Caco-2 (cell line): ENCODE data around the gene ALDH9A1. TPM values are rescaled to one million over a fixed set of nuclear protein-coding genes. Genes with fewer than 3 reads are reported as not detected.

Experiments used
- BruUV-seq: library from RNA; stranded (reverse); fragments of 400-500 nt; replicated peaks from 2 replicates; lab custom pipeline; 2021; lab: Mats Ljungman, UMichigan
- CTCF ChIA-PET: fragments of 300-600 bp; sonication (Branson Sonifier 250); formaldehyde crosslinking; loops from one replicate; lab custom pipeline; 2022; ENCODE audit warnings: antibody characterized with exemption; lab: Charles Lee
- POLR2A ChIA-PET: fragments of 300-600 bp; sonication (Branson Sonifier 250); formaldehyde crosslinking; loops from one replicate; lab custom pipeline; 2022; ENCODE audit warnings: antibody characterized with exemption; lab: Charles Lee
- DNase-seq, 2 experiments: peaks; one replicate each; pipeline versions ENCODE4 v3.0.0 to v3.0.0-alpha.2; 2020 to 2022
- H3K27me3 ChIP-seq: replicated peaks from 2 replicates; pipeline ENCODE4 v1.6.0; 2011; ENCODE audit warnings: low read length; ENCODE audit not compliant: control insufficient read depth, insufficient read depth
- H3K36me3 ChIP-seq: 2 replicates; pipeline ENCODE4 v1.5.1; 2011; ENCODE audit warnings: low read length; ENCODE audit not compliant: control insufficient read depth, insufficient read depth
- H3K4me1 ChIP-seq: fragments of 250-450 bp; sonication (Bioruptor Pico); 2 replicates; pipeline ENCODE4 v1.5.1; 2020; ENCODE audit warnings: mild to moderate bottlenecking
- H3K4me3 ChIP-seq: 2 replicates; pipeline ENCODE4 v1.5.1; 2011; ENCODE audit warnings: low read depth, mild to moderate bottlenecking, control low read depth, low read length
- H3K9me3 ChIP-seq: fragments of 250-450 bp; sonication (Bioruptor Pico); 2 replicates; pipeline ENCODE4 v1.5.1; 2020; ENCODE audit warnings: mild to moderate bottlenecking, moderate library complexity
- H3K27ac Mint-ChIP-seq: one replicate; pipeline ENCODE4 v1.8.0; 2022; ENCODE audit warnings: mixed read lengths; ENCODE audit not compliant: unreplicated experiment
- H3K27me3 Mint-ChIP-seq: one replicate; pipeline ENCODE4 v1.8.0; 2022; ENCODE audit warnings: mixed read lengths; ENCODE audit not compliant: insufficient read depth, unreplicated experiment
- H3K36me3 Mint-ChIP-seq: one replicate; pipeline ENCODE4 v1.8.0; 2022; ENCODE audit warnings: mild to moderate bottlenecking, mixed read lengths; ENCODE audit not compliant: insufficient read depth, unreplicated experiment
- H3K4me1 Mint-ChIP-seq: one replicate; pipeline ENCODE4 v1.8.0; 2022; ENCODE audit warnings: low read depth, mixed read lengths; ENCODE audit not compliant: unreplicated experiment
- H3K4me3 Mint-ChIP-seq: one replicate; pipeline ENCODE4 v1.8.0; 2022; ENCODE audit warnings: mild to moderate bottlenecking, moderate library complexity, mixed read lengths; ENCODE audit not compliant: unreplicated experiment
- H3K9me3 Mint-ChIP-seq: one replicate; pipeline ENCODE4 v1.8.0; 2022; ENCODE audit warnings: mixed read lengths; ENCODE audit not compliant: unreplicated experiment
- CTCF ChIP-seq, 2 experiments: fragments of 200-600 bp in 1 of 2; IDR thresholded peaks; 1 replicate in 1 of 2; 2 replicates in 1 of 2; pipeline versions ENCODE4 v1.5.1 to v1.8.0; 2011 to 2022; ENCODE audit warnings: antibody characterized with exemption in 1 of 2, control low read depth in 1 of 2, inconsistent platforms in 1 of 2, low read depth in 1 of 2, low read length in 1 of 2, mild to moderate bottlenecking in 1 of 2, moderate library complexity in 1 of 2; ENCODE audit not compliant: insufficient read depth in 1 of 2, severe bottlenecking in 1 of 2, unreplicated experiment in 1 of 2
- intact Hi-C: fragments of 100-400 bp; cut with micrococcal nuclease; formaldehyde crosslinking; loops from one replicate; pipeline ENCODE4 v1.10.0; 2022; ENCODE audit not compliant: unreplicated experiment
- total RNA-seq: library from RNA; stranded (reverse); gene quantifications from 2 replicates; pipeline ENCODE4 v1.2.3, GENCODE V29; 2022

The ALDH9A1 gene
- total RNA-seq, 1 experiment from 2014 or later, result 33.9 TPM

- Histone ChIP-seq H3K27me3 (no peaks in the 10 kb centered on the region), H3K36me3 (no peaks in the 10 kb centered on the region), H3K4me1 (peaks cover 10% of the 10 kb centered on the region; the same call in 1 of the 2 replicates), H3K4me3 (no peak overlapping the region), H3K9me3 (no peaks in the 10 kb centered on the region)
- intact Hi-C loops, result no loop called here
- H3K9me3 Mint-ChIP-seq, result no peaks in the 10 kb centered on the region
- DNase-seq, result no peak
- ChIA-PET CTCF (interaction anchor here (0.6 kb wide), 1 partner anchor 8 kb away, joined by 3 read pairs; no protein-coding TSS in a partner anchor), POLR2A (no interaction called here)
- H3K36me3 Mint-ChIP-seq, result no peaks in the 10 kb centered on the region
- TF ChIP-seq CTCF (IDR thresholded peaks at IDR 0.05; ENCODE audit: insufficient read depth in 1 of 2, low read depth in 1 of 2, low read length in 1 of 2, severe bottlenecking in 1 of 2, unreplicated experiment in 1 of 2), result no peak
- no peak overlapping the region for H3K27ac Mint-ChIP-seq
- peaks cover 10% of the 10 kb centered on the region for H3K4me1 Mint-ChIP-seq
- peak overlapping the region; percentile 20 for H3K4me3 Mint-ChIP-seq
- H3K27me3 Mint-ChIP-seq, result peaks cover 3% of the 10 kb centered on the region
- no TSS peak for BruUV-seq
Measured at GRCh38 chr1:165696625-165697100, 1.7 kb downstream of the ALDH9A1 start.

- H3K9me3 ChIP-seq, result no peaks in the 10 kb centered on the region
- BruUV-seq, result no TSS peak
- no peak overlapping the region for H3K27ac Mint-ChIP-seq
Measured at GRCh38 chr1:165695031-165695430, 3.3 kb downstream of the ALDH9A1 start.

GRCh38 chr1:165688046-165688445 lies 10.3 kb downstream of the ALDH9A1 start:
- no peaks in the 10 kb centered on the region for H3K4me1 ChIP-seq
- no peak overlapping the region for H3K4me3 ChIP-seq
- POLR2A ChIA-PET, result no interaction called here
- no peak overlapping the region for H3K27ac Mint-ChIP-seq
- H3K4me3 Mint-ChIP-seq, result no peak overlapping the region
- CTCF ChIA-PET, result no interaction called here
- H3K36me3 ChIP-seq, result no peaks in the 10 kb centered on the region
- no TSS peak for BruUV-seq
- intact Hi-C loops, result no loop called here
- H3K36me3 Mint-ChIP-seq, result peaks cover 16% of the 10 kb centered on the region
- H3K27me3 ChIP-seq, result no peaks in the 10 kb centered on the region
- H3K9me3 ChIP-seq, result no peaks in the 10 kb centered on the region
- peaks cover 9% of the 10 kb centered on the region for H3K9me3 Mint-ChIP-seq
- H3K4me1 Mint-ChIP-seq, result no peaks in the 10 kb centered on the region
- DNase-seq, result no peak
- TF ChIP-seq CTCF (IDR thresholded peaks at IDR 0.05; ENCODE audit: insufficient read depth in 1 of 2, low read depth in 1 of 2, low read length in 1 of 2, severe bottlenecking in 1 of 2, unreplicated experiment in 1 of 2), result no peak
- no peaks in the 10 kb centered on the region for H3K27me3 Mint-ChIP-seq

More at GRCh38 chr1:165695031-165695430, 3.3 kb downstream of the ALDH9A1 start:
- Histone ChIP-seq H3K4me1 (peaks cover 10% of the 10 kb centered on the region; the same call in 1 of the 2 replicates), H3K4me3 (no peak overlapping the region), H3K27me3 (no peaks in the 10 kb centered on the region), H3K36me3 (no peaks in the 10 kb centered on the region)
- H3K4me1 Mint-ChIP-seq, result peaks cover 10% of the 10 kb centered on the region
- no peaks in the 10 kb centered on the region for H3K9me3 Mint-ChIP-seq
- POLR2A ChIA-PET, result no interaction called here
- H3K4me3 Mint-ChIP-seq, result no peak overlapping the region
- H3K27me3 Mint-ChIP-seq, result no peaks in the 10 kb centered on the region
- no peak for DNase-seq
- TF ChIP-seq CTCF (IDR thresholded peaks at IDR 0.05; ENCODE audit: insufficient read depth in 1 of 2, low read depth in 1 of 2, low read length in 1 of 2, severe bottlenecking in 1 of 2, unreplicated experiment in 1 of 2), result no peak
- CTCF ChIA-PET, result no interaction called here
- intact Hi-C loops, result no loop called here
- peaks cover 5% of the 10 kb centered on the region for H3K36me3 Mint-ChIP-seq
